ENCODE results near the gene CHCHD6. TPM values are rescaled to one million over a fixed set of nuclear protein-coding genes. Genes with fewer than 3 reads are reported as not detected.

CHCHD6 gene
- total RNA-seq, 1 experiment from 2014 or later: 29.6 TPM

GRCh38 chr3:126937533-126937932 lies 233.5 kb downstream of the CHCHD6 start:
- no peak for TF ChIP-seq CTCF (IDR thresholded peaks at IDR 0.05; ENCODE audit: unreplicated experiment)
- no peaks in the 10 kb centered on the region for H3K9me3 Mint-ChIP-seq (ENCODE audit: unreplicated experiment)
- H3K27ac Mint-ChIP-seq (ENCODE audit: low read depth, unreplicated experiment): no peak overlapping the region
- H3K36me3 Mint-ChIP-seq (ENCODE audit: insufficient read depth, unreplicated experiment): no peaks in the 10 kb centered on the region
- intact Hi-C loops (cut with micrococcal nuclease): no loop called here
- H3K27me3 Mint-ChIP-seq (ENCODE audit: insufficient read depth, unreplicated experiment): no peaks in the 10 kb centered on the region
- ChIA-PET CTCF (interaction anchor here (1.5 kb wide), 1 partner anchor 260 kb away, joined by 3 read pairs; no protein-coding TSS in a partner anchor), POLR2A (no interaction called here)
- BruUV-seq (replicated peaks): no TSS peak
- no peak overlapping the region for H3K4me3 Mint-ChIP-seq (ENCODE audit: unreplicated experiment)
- H3K4me1 Mint-ChIP-seq (ENCODE audit: insufficient read depth, unreplicated experiment): peaks cover 12% of the 10 kb centered on the region
- DNase-seq (ENCODE audit: unreplicated experiment): no peak

GRCh38 chr3:126937973-126938372 lies 233.9 kb downstream of the CHCHD6 start:
- no peaks in the 10 kb centered on the region for H3K27me3 Mint-ChIP-seq (ENCODE audit: insufficient read depth, unreplicated experiment)
- no peak overlapping the region for H3K4me3 Mint-ChIP-seq (ENCODE audit: unreplicated experiment)
- BruUV-seq (replicated peaks): no TSS peak
- TF ChIP-seq CTCF (IDR thresholded peaks at IDR 0.05; ENCODE audit: unreplicated experiment): no peak
- POLR2A ChIA-PET: interaction anchor here (0.6 to 0.7 kb wide), 2 partner anchors 69 to 852 kb away, joined by 3 read pairs; no protein-coding TSS in a partner anchor
- intact Hi-C loops (cut with micrococcal nuclease): no loop called here
- H3K36me3 Mint-ChIP-seq (ENCODE audit: insufficient read depth, unreplicated experiment): peaks cover 1% of the 10 kb centered on the region
- no peaks in the 10 kb centered on the region for H3K9me3 Mint-ChIP-seq (ENCODE audit: unreplicated experiment)
- no peak overlapping the region for H3K27ac Mint-ChIP-seq (ENCODE audit: low read depth, unreplicated experiment)
- no peak for DNase-seq (ENCODE audit: unreplicated experiment)
- H3K4me1 Mint-ChIP-seq (ENCODE audit: insufficient read depth, unreplicated experiment): peaks cover 12% of the 10 kb centered on the region
- CTCF ChIA-PET: no interaction called here

- peak; percentile 21 for DNase-seq (ENCODE audit: unreplicated experiment)
- Mint-ChIP-seq H3K36me3 (ENCODE audit: insufficient read depth, unreplicated experiment) (peaks cover 6% of the 10 kb centered on the region), H3K4me1 (ENCODE audit: insufficient read depth, unreplicated experiment) (peaks cover 12% of the 10 kb centered on the region), H3K27ac (ENCODE audit: low read depth, unreplicated experiment) (no peak overlapping the region), H3K4me3 (ENCODE audit: unreplicated experiment) (no peak overlapping the region), H3K27me3 (ENCODE audit: insufficient read depth, unreplicated experiment) (no peaks in the 10 kb centered on the region), H3K9me3 (ENCODE audit: unreplicated experiment) (no peaks in the 10 kb centered on the region)
- intact Hi-C loops (cut with micrococcal nuclease): no loop called here
- ChIA-PET CTCF (interaction anchor here (0.8 to 1.2 kb wide), 2 partner anchors 11 to 193 kb away, joined by 3 read pairs; no protein-coding TSS in a partner anchor), POLR2A (interaction anchor here (0.6 to 1.1 kb wide), 3 partner anchors 11 to 852 kb away, joined by 3 to 5 read pairs (median 3); no protein-coding TSS in a partner anchor)
- TF ChIP-seq CTCF (IDR thresholded peaks at IDR 0.05; ENCODE audit: unreplicated experiment): no peak
- no TSS peak for BruUV-seq (replicated peaks)
Measured at GRCh38 chr3:126938520-126939337, 234.7 kb downstream of the CHCHD6 start.

GRCh38 chr3:126939338-126939718 lies 235.3 kb downstream of the CHCHD6 start:
- no peak for TF ChIP-seq CTCF (IDR thresholded peaks at IDR 0.05; ENCODE audit: unreplicated experiment)
- ChIA-PET POLR2A (interaction anchor here (1.1 kb wide), 1 partner anchor 12 kb away, joined by 5 read pairs; no protein-coding TSS in a partner anchor), CTCF (interaction anchor here (1.2 kb wide), 1 partner anchor 12 kb away, joined by 3 read pairs; no protein-coding TSS in a partner anchor)
- intact Hi-C loops (cut with micrococcal nuclease): no loop called here
- BruUV-seq (replicated peaks): no TSS peak
- no peaks in the 10 kb centered on the region for H3K27me3 Mint-ChIP-seq (ENCODE audit: insufficient read depth, unreplicated experiment)
- no peak overlapping the region for H3K27ac Mint-ChIP-seq (ENCODE audit: low read depth, unreplicated experiment)
- peaks cover 12% of the 10 kb centered on the region for H3K4me1 Mint-ChIP-seq (ENCODE audit: insufficient read depth, unreplicated experiment)
- no peak overlapping the region for H3K4me3 Mint-ChIP-seq (ENCODE audit: unreplicated experiment)
- H3K36me3 Mint-ChIP-seq (ENCODE audit: insufficient read depth, unreplicated experiment): peaks cover 6% of the 10 kb centered on the region
- no peak for DNase-seq (ENCODE audit: unreplicated experiment)
- no peaks in the 10 kb centered on the region for H3K9me3 Mint-ChIP-seq (ENCODE audit: unreplicated experiment)
